ENCODE measurements around the gene PRKG1.
A peak's percentile ranks its signal among the peaks of the same experiment; 100 is the strongest.

PRKG1 gene

DNA sequence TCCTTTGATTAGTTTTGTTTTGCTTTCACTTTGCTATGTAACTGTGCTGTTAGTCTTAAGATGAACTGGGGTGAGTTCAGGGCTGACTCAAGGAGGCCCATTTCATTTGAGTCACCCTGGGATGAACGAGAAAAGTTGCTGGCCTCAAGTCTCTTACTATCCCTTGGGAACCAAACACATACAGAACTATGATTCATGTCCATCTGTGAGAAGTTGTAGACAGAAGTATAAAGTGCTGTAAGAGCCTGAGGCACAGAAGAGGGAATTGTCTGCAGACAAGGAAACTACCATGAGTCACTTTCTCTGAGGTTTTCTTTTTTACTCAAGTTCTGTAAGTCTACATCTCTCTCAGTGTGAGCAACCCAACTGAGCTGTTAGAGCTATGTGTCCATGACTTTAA, 805.0 kb downstream of the PRKG1 start:
- peak; percentile 98 for DNase-seq (ENCODE audit: low read depth)

DNA sequence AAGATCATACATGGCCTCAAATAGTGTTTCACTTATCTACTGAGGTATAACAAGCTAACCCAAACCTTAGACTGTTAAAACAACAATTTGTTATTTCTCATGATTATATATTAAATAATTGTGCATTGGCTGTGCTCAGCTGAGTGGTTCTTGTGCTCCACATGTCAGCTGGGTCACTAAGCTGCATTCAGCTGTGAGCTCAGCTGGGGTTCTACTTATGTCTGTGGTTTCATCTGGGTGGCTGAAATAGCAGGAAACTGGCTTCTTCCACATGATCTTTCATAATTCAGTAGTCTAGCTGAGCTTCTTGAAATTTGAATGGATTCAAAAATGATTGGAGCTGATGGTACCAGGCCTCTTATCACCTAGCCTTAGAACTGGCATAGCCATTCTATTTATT, 806.9 kb downstream of the PRKG1 start:
- no peak for DNase-seq (ENCODE audit: low read depth)

DNA sequence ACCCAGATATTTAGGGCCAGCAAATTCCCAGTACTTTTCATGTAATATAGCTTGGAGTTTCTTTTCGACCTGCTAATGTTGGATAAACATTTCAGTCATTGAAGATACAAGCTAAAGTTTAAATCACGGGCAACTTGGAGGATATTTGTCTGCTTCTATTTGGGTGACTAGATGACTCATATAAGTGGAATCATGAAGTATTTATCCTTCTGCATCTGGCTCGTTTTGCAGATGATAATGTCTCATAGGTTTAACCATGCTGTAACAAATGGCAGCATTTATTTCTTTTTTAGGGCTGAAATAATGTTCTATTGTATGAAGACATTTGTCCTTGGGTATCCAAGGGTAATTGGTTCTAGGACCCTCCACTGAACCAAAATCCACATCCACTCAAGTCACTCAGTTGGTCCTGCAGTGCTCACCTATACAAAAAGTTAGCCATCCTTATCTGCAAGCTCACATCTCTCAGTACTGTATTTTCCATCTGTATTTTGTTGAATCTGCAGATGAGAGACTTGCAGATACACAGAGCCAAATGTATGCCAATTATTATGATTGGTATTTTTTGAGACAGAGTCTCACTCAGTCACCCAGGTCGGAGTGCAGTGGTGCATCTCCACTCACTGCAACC, 812.3 kb downstream of the PRKG1 start:
- DNase-seq (ENCODE audit: low read depth) = peak; percentile 24

DNA sequence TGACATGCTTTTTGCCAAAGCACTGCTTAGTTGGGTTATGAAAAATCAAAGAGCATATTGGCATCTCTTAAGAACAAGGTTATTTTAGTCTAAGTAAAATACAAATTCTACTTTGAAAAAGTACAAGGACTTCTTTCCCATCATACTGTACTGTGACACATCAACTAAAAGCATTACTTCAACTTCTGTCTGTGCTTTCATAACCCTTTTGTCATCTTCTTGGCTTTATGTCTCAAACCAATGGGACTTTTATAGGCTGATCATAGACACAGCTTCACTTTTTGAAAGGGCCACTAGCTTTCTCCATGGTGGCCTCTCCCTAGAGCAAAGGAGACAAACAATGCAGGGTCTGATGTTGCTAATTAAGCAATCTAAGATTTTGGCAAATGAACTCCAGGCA, 814.0 kb downstream of the PRKG1 start:
- DNase-seq (ENCODE audit: low read depth) = no peak

DNA sequence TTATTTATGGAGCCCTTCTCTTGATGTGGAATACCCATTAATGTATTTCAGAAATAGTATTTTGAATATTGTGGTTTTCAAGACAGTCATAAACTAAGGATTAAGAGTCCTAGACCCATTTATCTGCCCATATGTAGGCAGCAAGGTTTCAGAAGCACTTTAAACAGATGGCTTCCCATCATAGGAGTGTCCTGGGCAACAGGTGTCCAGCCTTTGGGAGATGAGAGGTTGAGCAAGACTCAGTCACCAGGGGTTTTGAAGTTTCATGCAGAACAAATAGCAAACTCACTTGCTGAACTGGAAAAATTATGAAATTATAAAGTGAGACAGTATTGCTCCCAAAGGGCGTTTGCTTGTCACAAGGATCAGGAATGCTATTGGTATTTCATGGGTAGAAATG, 818.0 kb downstream of the PRKG1 start:
- DNase-seq (ENCODE audit: low read depth) = no peak

DNA sequence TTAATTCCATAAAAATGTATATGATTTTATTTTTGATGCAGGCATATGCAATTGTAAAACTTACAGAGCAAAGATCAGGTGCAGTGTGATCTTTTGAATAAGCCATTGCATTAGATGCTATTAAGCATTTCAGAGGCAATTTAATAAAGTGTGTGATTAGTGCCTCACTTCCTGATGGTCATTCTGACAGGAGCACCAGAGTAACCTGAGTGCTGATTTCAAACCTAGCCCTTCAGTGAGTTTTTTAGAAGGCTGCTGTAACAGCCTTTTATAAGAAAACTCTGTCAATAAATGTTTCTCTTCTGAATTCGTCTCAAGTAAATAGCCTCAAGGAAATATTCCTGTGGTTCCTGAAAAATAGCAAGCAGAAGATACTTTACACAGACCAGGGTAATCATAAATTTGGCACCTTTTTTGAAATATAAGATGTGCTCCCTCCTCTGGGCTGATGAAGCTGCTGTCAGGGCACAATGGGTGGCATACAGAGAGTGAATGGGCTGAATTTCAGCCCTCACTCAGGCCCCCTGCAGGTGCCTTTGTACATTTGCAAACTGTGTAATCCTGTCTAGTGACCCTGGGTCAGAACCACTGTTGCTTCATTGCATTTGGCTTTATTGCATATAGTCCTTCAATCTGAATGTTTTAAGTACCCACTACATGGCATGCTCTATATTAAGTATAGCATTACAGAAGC, 818.8 kb downstream of the PRKG1 start:
- DNase-seq (ENCODE audit: low read depth) = no peak

DNA sequence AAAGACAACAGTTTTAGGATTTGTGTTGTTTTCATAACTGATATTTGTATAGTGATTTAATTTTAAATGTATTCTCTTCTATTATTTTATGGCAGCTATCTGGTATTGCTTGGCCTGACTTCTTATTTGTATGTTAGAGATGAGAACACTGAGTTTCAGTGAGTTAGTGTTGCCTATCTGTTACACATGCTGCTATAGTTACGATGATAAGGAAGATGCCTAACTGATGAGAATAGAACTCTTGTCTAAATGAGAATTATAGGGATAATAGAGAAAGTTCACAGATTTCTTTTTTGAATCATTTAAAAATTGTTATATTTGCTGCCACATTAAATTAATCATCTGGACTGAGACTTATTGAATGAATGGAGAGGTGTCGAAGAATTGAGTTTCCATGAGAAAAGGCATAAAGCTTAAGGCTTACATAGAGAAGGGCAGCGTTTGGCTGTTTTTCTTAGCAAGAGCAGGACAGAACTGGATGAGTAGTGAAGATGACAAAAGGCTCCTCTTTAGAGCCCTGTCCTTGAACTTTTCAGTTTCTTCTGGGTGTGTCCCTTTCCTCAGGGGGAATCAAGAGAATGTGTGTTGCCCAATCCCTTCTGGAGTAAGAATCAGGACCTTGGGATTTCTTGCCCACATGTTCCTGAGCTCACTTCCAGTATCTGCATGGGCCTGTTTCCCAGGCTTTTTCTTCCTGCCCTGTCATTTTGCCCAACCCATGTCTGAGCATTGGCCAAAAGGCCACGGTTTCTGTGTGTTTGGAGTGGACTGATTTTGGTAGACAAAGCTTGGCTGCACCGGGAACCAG, 820.7 kb downstream of the PRKG1 start:
- peak; percentile 95 for DNase-seq (ENCODE audit: low read depth)

DNA sequence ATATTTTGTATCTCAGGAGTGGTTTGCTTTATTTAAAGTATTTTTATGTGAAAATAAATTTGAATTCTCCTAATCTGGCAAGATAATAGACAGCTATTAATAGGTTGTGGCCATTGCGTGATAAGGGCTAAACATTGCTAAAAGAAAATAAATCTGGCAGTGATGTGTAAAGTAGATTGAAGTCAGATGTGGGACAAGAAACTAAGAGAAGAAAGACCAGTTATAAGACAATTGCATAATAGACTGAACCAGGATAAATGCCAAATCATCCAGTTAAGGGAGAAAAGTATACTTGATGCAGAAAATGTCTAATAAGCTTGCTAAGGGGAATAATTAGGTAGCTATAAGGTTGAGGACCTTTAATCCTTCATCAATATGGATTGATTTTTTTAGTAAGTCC, 822.6 kb downstream of the PRKG1 start:
- DNase-seq (ENCODE audit: low read depth) = peak; percentile 87

DNA sequence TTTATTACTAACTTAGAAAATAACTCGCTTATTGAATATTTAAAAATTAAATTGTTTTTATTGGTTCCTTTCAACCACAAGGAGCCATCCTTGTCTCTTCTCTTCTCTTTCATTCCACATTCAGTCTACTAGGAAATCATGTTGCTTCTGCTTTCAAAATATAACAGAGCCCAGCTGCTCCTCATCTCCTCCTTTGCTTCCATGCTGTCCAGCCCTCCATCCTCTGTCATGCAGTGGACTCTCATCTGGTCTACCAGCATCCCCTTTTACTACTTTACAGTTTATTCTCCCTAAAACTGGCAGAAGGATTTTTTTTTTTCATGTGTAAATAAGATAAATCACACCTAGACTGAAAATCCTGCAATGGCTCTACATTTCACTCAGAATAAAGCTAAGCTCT, 823.3 kb downstream of the PRKG1 start:
- no peak for DNase-seq (ENCODE audit: low read depth)

DNA sequence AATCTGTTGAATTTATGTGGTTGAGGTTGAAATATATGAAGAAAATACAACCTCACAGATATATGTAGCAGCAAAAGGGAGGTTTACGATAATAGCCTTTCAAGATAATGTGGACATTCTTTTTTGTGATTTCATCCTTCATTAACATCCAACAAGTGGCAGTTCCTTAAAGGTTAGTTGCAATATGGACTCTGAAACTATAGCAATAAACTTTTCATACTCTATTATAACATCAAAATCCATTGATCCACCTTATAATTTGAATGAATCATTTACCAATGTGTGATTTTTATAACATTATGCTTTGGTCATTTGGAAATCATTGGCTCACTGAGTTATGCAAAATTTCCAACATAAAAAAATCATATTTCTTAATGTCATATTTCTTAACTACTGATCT, 825.9 kb downstream of the PRKG1 start:
- no peak for DNase-seq (ENCODE audit: low read depth)

DNA sequence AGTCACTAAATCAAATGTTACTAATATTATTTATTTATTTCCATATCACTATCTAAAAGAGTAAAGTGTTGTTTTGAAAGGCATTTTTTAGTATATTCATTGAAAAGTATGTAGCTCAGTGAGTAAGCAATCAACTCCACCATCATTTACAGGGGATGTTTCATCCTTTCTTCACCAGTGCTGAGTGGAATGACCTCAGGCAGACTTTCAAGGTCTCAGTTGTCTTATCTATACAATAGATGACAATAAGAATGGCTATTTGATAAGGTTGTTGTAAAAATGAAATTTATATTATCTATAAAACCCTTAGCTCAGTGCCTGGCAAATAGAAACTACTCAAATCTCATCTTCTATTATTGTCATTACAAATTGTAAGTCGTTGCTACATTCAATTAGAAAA, 829.4 kb downstream of the PRKG1 start:
- no peak for DNase-seq (ENCODE audit: low read depth)

DNA sequence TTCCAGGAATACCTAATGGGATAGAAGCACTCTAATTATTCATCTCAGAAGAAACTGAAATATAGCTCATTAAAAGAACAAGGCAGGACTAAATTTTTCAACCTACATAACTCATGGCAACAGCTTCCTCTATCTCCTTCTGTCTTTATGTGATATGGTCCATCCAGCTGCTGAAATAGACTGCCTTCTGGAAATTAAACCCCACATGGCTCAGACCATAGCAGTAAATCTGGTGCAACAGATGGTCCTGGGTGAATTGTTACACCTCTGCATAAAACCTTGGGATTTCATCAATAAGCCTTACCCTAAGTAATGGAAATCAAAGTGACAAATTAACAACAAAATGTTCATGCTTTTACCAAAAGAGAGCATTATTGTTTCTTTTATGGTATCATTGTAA, 830.7 kb downstream of the PRKG1 start:
- DNase-seq (ENCODE audit: low read depth) = no peak

DNA sequence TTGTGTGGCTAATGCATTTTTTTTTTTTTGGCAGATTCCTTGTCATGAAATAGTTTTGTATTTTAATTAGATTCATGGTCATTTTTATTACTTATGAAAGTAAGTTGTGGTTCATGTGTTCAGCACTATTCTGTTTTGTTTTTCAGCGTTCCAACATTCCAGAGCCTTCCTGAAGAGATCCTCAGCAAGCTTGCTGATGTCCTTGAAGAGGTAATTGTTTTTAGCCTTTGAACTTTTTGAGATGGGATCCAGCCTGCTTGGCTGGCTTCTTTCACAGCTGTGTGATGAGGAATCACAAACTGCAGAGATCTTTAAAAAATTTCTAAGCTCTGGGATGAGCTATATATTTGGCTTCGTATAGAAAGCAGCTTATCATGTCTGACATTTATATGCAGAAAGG, 833.1 kb downstream of the PRKG1 start:
- no peak for DNase-seq (ENCODE audit: low read depth)

DNA sequence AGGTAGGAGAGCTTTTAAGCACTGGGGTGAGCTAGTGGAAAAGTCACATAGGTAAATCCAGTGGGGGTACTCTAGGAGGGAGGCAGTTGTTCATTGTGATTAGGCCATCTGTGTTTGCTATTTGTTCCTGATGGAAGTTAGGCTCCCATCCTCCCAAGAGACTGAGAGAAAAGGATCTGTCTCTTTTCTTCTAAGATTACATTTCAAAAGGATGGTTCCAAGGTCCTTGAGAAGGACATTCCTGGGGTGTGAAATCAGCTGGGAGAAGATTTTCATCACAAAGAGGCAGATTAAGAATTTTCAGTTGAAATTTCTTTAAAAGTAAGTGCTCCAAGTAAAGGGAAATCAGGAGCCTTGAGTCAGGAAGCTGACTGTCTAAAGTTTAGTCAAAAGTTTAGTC, 835.9 kb downstream of the PRKG1 start:
- DNase-seq (ENCODE audit: low read depth) = no peak

DNA sequence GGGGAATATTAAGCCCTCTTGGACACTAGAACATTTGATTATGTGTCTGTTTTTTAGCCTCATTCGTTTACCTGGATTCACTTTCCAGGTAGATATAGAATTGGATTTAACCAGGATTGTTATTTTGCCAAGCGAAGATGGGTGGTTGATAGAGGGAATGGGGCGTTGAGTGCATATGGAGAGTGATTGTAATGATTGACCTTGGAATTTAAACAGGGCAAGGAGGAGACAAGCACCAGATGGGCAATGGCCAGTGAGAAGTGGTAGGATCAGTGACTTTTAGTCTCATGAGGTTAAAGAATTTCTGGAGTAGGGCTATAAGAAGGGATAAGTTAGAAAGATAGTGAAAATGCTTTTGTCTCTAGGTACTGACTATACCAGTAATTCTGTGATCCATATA, 836.3 kb downstream of the PRKG1 start:
- DNase-seq (ENCODE audit: low read depth) = no peak

DNA sequence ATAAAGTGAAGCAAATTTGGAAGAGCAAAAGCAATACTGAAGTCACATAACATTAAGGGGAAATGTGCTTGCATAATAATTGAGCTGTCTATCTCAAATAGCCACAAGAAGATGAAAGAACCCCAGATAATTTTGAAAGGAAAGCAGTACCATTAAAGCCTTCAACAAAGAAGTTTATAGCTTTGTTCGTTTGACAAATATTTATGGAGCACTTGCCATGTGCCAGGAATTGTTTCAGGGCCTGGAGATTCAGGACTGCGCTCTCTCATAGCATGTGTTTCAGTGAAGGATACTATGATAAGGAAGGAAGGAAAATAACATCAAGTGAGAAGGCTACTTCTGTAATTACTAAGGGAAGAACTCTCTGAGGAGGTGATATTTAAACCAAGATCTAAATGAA, 837.4 kb downstream of the PRKG1 start:
- no peak for DNase-seq (ENCODE audit: low read depth)

DNA sequence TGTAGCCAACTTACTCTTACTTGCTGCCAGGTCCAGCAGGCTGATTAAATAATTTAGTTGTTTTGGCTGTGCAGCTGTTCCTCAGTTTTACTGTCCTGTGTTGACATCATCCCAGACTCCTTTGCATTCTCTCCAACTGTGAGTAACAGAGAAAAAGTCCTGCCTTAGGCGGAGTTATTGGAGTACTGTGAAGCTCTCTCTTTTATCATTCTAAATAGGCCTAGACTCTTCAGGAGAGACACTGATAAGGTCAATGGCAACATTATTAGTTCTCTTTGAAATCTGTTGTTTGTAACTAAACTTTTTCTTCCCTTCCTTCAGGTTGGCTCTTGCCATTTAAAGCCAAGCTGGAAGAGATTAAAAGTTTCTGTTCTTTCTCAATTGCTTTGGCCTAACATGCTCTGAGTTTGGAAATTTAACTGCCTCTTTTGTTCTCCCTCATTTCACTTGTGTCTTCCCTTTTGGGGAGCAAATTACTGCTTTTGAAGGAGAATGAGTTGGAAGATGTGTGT, 840.8 kb downstream of the PRKG1 start:
- DNase-seq (ENCODE audit: low read depth) = no peak

DNA sequence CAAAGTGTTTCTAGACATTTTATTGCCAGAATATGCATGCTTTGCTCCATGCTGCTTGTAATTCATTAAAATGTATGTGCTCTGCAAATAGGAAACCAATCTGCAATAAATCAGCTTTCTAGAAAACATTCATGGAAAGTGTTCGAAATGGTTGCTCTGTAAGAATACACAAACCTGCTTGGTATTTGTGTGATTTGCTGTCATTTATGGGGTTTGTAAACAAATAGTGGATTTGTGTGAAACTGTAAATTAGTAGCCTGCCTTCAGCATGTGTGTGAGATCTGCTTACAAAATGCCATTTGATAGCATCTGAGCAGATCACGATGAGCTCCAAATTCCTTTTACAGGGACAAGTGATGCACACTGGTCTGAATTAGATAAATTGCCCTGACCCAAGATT, 844.2 kb downstream of the PRKG1 start:
- DNase-seq (ENCODE audit: low read depth) = no peak

DNA sequence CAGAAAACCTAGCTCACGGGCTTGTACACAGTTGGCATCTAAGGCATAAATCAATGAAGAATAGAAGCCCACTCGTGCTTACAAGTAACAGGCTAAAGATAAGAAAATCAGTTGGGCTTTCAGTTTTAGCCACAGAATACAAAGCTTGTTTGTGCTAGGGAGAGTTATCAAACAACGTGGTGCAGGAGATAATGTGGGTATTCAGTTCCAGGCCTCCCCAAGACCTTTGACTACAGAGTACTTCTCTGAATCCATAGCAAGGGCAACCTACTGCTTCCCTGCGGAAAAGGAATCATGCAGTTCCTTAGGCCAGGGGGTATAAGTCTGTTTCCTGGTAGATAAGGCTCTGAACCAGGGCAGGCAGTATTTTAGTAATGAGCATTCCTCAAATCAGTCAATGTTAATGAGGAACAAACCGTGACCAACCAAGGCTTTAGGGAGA, 844.6 kb downstream of the PRKG1 start:
- no peak for DNase-seq (ENCODE audit: low read depth)

DNA sequence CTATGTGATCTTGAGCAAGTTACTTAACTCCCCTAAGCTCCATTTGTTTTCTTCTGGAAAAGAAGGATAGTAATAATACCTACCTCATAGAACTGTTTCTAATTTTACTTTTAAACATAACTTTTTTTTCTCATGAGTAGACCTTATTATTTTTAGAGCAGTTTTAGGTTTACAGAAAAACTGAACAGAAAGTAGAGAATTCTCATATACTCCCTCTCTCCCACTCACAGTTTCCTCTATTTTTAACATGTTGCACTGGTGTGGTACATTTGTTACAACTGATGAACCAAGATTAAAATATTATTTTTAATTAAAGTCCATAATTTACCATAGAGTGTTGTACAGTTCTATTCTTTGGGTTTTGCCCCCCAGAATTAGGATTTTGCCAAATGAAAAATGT, 846.4 kb downstream of the PRKG1 start:
- no peak for DNase-seq (ENCODE audit: low read depth)

DNA sequence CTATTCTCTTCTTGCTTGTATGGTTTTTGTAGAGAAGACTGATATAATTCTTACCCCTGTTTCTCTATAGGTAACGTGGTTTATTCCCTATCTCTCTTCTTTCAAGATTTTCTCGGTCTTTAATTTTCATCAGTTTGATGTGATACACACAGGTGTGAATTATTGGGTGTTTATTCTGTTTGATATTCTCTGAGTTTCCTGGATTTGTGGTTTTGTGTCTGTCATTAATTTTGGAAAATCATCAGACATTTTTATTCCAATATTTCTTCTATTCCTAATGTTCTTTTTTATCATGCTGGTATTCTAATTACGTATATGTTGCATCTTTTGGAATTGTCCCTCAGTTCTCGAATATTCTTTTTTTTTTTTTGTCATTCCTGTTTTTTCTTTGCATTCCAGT, 850.1 kb downstream of the PRKG1 start:
- no peak for DNase-seq (ENCODE audit: low read depth)

DNA sequence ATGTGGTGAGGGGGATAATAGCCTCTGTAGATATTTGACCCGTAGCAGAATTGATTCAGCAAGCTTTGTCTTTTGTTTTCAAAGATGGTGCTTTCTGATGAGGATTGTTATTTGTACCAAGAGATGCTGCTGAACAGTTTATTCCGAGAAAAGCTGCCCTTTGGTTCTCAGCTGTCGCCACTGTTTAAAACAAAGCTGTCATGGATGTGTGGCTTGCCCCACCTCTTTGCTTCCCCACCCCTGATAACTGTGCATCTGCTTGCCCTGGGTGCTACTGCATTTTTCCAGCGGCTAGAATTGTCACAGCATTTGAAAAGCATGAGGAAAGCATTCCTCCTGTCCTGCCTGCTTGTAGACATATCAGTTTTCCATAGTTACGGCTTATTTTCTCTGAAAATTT, 852.0 kb downstream of the PRKG1 start:
- no peak for DNase-seq (ENCODE audit: low read depth)

DNA sequence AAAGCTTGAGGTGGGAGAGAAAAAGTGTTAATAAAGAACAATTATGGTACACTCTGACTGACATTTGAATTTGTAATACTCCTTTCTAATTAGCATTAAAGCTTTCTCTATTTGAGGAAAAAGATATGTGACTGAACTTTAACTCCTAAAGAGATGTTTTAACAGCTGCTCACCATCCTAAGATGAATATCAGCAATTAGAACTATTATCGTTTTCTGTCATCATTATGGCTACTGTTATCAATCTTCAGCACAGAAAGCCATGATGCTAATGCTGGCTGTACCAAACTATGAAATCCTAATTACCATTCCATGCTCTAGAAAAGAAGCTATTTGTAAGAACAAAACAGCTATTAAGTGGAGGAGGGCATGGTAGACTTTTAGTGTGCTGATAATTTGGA, 853.9 kb downstream of the PRKG1 start:
- no peak for DNase-seq (ENCODE audit: low read depth)
